GM19023 (cell line): ENCODE data around the gene INPP5E.
"Not testable (repeated sequence)": the region's sequence is repeated elsewhere in the genome, so short reads cannot be mapped to it uniquely, and the experiment has no call there.

Source experiments
- ATAC-seq: cut with Tn5 transposase; IDR thresholded peaks from one replicate; pipeline ENCODE4 v1.9.1; 2021; ENCODE audit warnings: mild to moderate bottlenecking, moderate library complexity; ENCODE audit not compliant: unreplicated experiment

Gene INPP5E

DNA sequence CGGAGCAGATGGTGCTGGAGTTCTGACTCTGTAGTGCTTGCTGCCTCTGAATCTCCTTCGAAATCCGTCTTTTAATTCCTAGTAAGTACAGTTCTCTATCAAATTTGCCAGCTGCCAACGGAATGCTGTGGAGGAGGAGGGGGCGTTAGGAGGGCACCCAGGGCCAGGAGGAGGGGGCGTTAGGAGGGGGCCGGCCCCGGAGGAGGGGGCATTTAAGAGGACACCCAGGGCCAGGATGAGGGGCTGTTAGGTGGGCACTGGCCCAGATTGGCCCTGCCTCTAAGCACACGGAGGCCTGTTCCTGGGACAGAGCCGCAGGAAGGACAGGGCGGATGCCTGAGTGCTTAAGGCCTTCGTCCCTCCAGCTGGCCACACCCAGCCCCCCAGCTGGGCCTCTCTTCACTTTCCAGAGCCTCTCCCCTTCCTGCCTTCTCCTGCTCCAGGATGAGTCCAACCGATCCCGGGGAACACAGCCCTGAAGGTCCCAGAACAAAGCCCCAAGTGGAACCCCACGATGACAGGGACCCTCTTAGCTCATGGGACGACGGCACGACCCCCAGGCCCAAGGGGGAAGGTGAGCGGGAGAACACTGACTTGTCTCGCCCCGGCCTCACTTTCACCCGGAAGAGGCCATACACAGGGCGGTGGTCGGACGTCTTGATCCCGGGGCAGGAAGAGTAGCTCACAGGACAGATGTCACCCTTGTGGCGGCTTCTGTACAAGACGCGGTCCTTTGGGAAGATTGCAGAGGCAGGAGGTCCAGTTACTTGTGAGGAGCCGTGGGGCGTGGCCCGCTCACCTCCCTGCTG, 9.8 kb downstream of the INPP5E start:
- ATAC-seq: no peak

DNA sequence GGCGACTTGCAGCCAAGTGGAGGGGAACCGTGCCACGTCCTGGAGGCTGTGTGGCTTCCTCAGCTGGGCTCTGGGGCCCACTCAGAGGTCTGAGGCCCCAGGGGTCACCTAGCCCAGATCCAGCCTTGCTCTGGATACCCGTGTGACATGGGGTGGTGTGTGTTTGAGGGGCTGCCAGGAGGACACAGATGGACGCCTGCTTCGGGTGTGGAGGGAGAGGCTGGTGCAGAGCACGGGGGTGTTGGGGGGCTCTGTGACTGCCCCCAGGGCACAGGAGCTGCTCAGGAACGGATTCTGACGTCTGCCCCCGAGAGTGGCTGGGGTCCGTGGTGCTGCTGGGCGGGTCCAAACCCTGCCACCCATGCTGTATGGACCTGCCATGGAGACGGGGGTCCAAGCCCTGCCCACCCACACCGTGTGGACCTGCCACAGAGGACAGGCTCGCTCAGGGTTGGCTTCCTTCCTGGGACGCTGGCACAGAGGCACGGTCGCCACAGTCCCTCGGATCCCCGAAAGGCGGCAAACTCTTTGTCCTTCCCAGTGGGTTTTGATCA, 10.5 kb downstream of the INPP5E start:
- no peak for ATAC-seq

DNA sequence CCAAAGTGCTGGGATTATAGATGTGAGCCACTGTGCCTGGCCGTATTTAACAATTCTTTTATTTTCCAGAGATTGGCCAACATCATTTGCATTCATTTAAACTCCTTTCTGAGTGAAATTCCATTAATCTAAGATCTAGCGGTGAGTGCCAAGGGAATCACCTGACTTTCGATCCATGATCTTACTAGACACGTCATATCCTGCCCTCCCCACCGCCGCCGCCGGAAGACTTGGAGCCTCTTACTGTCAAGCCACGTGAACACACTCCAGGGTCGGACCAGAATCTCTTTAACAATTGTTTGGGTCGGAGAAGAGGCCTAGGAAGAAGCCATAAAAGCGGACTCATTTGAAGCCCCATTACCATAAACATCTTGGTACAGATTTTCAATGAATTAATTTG, 12.9 kb downstream of the INPP5E start:
- no peak for ATAC-seq

DNA sequence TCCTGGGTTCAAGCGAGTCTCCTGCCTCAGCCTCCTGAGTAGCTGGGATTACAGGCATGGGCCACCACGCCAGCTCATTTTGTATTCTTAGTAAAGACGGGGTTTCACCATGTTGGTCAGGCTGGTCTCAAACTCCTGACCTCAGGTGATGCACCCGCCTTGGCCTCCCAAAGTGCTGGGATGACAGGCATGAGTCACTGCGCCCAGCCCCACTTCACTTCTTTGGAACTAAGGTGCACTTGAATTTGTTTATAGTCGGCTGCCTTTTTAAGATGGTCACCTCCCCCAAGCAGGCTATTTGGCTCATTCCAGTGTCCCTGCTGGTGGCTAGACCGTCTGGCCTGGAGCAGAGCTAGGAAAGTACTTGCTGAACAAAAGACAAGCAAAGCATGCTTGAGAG, 14.3 kb downstream of the INPP5E start:
- not testable (repeated sequence) for ATAC-seq

DNA sequence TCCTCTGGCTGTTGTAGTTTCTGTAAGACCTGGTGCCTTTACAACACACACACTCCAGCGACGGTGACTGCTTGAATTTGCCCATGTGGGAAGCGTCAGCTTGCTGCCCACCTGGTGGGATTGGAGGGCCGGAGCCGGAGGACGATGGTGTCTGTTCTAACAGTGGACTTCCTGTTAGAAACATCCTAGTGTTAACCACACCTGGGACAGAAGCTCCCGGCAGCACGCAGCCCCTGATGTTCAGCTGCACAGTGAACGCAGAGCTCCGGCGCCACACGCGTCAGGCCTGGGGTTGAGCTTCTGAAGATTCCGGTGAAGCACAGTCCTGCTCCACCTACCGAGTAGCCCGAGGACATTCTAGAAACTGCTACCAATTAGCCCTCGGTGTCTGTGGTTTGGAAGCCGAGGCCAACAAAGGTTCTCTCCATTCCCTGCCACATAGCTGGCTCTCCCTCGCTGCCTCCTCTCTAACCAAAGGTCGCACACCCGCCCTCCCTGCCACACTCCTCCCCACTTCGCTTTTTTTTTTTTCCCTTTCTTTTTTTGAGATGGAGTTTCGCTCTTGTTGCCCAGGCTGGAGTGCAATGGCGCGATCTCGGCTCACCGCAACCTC, 14.8 kb downstream of the INPP5E start:
- ATAC-seq: no peak

DNA sequence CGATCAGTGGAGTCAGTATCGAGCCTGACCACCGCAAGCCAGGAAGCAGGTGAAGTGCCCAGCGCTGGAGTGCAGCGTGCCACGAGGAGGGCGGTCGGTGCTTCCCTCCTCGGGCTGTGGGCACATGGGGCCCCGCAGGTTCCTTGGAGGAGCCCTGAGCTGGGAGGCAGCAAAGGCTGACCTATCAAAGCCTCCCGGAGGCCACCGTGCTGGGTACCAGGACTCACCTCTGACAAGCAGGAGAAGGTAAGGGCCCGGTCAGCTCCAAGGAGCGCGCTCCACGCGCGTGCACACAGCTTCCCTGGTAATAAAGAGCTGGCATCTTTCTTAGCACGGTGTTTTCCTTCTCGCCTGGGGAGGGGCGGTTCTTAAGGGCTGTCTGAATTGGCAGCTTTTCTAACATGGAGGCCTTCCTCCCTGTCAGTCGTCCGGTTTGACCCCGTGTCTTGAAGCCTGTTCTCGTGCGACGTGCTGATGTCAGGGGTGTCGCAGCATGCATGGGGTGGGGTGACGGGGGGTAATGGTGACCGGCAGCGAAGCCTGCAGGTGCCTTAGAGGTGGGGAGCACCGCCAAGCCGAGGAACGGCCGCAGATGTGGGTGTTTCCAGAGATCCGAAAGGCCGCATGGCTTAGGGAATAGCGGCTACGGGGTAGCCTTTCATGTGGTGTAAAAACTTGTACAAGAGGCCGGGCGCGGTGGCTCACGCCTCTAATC, 16.1 kb downstream of the INPP5E start:
- ATAC-seq: no peak

DNA sequence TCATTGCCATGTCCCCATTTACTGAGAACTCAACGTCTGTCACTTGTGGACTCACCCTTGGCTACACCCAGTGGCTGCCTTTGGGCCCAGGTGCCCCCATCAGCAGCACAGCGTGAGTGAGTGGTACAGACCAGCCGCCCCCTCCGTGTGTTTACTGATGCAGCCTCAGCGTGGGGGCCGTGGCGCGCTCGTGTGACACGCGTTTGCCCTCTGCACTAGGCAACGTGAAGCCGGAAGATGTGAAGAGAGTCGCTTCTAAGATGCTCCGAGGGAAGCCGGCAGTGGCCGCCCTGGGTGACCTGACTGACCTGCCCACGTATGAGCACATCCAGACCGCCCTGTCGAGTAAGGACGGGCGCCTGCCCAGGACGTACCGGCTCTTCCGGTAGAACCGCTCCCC, 16.8 kb downstream of the INPP5E start:
- no peak for ATAC-seq

DNA sequence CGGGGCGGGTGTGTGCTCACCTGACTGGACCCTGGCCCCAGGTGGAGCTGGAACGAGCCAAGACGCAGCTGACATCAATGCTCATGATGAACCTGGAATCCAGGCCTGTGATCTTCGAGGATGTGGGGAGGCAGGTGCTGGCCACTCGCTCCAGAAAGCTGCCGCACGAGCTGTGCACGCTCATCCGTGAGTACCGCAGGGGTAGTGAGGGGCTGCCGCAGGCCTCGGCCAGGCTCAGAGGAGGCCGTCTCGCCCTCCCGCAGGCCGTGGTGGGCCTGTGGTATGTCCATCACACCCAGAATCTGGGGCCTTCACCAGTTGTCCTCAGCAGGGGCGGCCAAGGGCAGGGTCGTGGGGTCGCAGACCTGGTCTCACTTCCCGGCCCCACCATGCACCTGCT, 17.9 kb downstream of the INPP5E start:
- ATAC-seq: no peak

DNA sequence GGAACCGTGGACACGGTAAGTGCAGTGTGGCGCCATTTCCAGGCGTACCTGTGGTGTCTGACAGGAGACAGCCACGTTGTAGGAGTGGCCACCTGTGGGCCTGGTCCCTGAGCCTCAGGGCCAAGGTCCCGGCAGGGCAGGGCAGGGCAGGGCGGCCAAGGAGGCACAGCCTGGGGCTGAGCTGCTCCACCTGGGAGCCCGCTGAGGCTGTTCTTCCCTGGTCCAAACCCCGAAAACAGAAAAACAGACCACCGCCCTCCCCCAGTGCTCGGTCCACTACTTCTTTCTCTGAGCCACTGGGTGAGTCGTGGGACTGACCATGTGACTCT, 20.6 kb downstream of the INPP5E start:
- no peak for ATAC-seq

DNA sequence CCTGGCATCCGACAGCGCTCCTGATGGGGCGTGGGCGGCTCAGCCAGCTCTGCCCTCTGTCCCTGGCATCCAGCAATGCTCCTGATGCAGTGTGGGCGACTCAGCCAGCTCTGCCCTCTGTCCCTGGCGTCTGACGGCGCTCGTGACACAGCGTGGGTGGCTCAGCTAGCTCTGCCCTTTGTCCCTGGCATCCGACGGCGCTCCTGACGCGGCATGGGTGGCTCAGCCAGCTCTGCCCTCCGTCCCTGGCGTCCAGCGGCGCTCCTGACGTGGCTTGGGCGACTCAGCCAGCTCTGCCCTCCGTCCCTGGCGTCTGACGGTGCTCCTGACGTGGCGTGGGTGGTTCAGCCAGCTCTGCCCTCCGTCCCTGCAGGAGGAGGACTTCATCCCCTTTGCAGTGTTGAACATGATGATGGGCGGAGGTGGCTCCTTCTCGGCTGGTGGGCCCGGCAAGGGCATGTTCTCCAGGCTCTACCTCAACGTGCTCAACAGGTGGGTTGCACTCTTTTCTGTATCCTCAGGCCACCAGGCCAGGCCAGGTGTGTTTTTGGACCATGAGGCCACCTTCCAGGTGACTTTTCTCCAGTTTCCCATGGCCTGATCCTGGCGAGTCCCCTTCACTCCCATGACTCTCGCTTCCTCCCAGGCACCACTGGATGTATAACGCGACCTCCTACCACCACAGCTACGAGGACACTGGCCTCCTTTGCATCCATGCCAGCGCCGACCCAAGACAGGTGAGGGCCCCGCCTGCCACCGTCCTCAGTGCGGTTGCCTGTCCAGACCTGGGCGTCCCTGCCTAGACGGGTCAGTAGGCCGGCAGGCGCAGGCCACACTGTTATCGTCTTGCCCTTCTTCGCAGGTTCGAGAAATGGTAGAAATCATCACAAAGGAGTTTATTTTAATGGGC, 21.2 kb downstream of the INPP5E start:
- ATAC-seq: no peak

DNA sequence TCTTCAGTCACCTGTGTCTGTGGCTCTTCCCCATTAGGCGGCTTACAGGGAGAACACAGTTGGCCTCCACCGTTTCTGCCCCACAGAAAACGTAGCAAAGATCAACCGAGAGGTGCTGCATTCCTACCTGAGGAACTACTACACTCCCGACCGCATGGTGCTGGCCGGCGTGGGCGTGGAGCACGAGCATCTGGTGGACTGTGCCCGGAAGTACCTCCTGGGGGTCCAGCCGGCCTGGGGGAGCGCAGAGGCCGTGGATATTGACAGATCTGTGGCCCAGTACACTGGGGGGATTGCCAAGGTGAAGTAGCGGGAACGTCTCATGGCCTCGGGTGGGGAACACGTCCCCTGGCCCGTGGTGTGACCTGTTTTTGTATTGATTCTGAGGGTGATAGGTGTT, 22.7 kb downstream of the INPP5E start:
- ATAC-seq: no peak

DNA sequence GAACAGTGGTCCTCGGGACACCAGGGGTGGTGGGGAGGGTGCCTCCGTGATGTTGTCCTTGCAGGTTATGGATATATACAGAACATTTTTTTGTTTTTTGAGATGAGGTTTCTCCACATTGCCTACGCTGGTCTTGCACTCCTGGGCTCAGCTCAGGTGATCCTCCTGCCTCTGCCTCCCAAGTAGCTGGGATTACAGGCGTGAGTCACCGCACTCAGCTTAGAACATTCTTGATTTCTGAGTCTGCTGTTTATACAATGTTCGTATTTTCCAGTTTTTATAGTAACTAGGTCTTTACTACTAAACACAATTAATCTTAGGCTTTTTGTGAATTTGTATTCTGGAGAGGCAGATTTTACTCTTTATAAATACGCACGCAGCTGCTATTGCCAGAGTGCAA, 23.2 kb downstream of the INPP5E start:
- no peak for ATAC-seq

DNA sequence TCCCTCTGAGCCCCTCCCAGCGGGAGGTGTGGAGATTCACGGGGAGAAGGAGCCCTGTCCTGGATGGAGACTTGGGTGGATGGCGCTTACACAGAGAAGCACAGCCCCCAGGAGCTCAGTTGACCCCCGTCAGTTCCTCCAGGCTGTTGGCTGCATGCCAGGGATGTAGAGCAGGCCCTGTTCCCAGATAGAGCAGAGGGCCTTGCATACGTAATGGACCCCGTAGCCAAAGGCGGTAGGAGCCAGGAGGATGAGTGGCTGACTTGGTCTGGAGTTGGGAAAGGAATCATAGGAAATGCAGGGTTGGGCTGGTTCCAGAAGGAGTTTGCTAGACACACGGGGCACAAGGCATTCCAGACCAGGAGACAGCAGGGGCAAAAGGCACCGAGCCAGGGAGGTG, 26.7 kb downstream of the INPP5E start:
- no peak for ATAC-seq

DNA sequence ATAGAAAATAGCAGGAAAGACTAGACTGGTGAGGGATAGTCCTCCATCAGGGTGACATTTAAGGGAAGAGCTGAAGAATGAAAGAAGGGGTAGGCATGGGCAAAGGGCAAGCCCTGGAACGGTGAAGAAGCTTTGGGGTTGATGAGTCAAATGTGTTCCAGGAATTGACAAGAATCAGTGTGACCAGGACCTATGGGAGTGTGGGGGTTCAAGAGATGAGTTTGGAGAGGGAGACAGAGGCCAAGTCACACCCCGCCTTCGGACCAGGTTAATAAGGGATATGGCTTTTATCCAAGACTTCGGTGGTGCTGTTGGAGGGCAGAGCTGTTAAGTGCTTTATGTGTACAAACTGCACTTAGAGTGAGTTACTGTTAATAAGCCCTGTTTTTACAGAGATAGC, 28.3 kb downstream of the INPP5E start:
- ATAC-seq: no peak

DNA sequence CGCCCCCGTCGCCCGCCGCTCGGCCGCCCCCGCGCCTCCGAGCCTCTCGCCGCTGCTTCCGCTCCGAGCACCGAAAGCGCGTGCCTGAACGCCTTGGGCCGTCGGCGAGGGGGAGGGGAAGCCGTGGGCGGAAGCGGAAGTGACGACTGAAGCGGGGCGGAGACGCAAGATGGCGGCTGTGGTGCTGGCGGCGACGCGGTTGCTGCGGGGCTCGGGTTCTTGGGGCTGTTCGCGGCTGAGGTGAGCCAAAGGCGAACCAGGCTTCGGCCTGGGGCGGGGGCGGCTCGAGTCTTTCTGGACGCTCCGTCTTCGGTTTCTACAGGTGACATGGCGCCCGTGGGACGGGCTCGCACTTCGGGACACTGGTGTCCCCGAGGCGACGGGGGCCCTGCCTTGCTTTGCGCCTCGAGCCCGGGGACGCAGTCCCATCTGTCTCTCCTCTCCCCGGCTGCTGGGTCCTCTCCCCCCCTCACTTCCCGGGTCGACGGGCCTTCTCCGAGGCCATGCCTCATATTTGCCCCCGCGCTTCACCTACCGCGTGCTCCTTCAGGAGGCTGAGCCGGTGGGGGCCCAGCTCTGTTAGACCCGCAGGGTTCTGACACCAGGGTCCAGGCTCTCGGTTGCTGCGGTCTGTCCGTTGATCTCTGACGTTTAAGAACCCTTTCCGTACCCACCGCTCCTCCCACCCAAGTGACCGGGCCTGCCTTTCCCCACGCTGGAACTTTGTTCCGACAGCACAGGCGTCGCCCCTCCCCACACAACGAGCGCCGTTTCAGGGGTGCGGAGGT, 29.0 kb downstream of the INPP5E start, which contains the start of the genes ENTR1 and PMPCA:
ENTR1 (minus strand) TSS at position 115 of the 788 bp plus-strand sequence. CDS start 217 bp downstream, outside the sequence.
PMPCA (plus strand) TSS at position 159 of the 788 bp plus-strand sequence; CDS start at position 170, 11 bp downstream.
- peak; percentile 72 for ATAC-seq

DNA sequence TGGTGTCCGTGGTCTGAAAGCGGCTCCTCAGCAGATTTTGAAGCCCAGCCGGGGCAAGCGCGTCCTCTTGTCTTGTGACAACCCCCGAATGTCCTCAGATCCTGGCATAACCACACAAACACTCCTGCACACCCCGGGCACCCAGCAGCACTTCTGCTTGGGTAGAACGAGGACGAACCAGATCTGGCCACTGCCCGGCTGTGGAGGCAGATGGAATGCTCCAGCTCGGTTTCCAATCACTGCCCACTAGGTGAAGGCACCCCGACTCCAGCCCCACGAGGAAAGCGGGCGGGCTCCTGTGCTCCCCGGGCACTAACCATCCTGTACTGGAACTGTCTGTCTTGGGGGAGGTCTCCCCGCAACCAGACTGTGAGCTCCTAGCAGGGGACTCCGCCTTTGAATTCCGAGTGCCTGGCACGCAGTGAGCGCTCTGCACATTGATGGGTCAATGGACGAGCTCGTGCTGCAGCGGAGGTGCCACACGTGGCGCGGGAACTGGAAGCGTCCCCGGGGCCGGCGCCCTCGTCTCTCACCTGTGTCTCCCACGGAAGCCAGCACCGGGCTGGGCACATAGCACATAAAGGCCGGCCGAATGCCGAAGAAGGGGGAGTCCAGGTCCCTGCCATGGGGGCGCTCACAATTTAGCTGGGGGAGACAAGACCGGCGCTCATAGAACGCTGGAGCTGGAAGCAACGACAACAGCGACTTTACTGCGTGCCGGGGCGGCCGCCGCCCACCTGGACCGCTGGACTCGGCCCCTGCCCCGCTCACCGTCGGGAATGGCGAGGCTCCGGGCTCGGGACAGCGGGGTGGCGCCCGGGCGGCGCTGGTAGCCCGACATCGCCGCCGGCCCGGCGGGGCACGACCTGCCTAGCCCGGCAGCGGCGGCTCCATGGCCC, 29.8 kb downstream of the INPP5E start:
- peak; percentile 13 for ATAC-seq

DNA sequence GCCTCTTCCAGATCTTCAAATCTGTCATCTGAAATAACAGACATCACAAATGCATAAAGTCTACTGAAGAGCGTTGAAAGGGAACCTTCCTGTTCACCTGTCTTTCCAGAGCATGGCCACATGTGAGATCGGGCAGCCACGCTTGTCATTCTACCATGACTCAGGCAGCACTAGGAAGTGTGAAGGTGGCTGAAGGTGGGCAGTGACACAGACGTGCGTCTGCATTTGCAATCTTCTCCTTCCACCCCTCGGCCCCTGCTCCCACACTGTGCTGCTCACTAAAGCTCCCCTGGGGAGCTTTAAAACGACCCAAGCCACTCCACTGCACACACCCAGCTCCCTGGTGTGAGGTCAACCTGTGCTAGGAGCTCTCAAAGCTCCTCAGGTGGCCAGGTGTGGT, 31.7 kb downstream of the INPP5E start:
- ATAC-seq: no peak

DNA sequence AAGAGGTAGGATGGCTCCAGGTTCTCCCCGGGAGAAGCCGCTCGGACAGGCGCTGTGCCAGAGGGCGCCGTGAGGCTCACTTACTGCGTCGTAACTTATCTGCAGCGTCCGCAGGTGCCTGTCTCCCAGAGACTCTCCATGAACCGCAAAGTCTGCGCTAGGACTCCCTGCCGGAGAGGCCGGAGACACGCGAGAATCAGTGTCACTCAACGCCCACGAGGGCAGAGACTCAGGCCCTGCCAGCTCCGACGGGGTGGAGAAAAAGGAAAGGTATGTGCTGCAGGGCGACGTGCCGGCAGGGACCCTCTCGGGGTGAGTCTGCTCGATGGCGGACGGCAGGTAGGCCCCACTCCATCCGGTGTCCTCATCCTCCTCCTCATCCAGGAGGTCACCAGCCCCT, 32.6 kb downstream of the INPP5E start:
- ATAC-seq: not testable (repeated sequence)

DNA sequence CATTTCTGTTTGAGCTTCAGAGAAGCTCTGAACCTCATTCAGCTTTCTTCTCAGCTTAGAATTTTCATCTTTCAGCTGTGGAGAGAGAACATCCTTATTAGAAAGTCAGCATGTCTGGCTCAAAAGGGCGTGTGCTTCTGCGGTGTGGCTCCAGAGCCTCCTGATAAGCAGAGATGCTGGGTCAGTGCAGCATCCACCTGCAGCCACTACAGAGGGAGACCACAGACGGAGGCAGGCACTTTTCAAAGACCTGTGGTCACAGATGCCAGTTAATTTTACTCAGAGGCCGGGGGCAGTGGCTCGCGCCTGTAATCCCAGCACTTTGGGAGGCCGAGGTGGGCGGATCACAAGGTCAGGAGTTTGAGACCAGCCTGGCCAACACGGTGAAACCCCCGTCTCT, 33.7 kb downstream of the INPP5E start:
- not testable (repeated sequence) for ATAC-seq
